Right kidney (tissue), 1 donor: ENCODE measurements around the gene JPH3.

Source experiments
- DNase-seq: peaks from one replicate; pipeline ENCODE4 v3.0.0-alpha.2; 2016

JPH3 gene

GRCh38 chr16:87601401-87601981 lies 817 bp upstream of the JPH3 start:
- no peak for DNase-seq

GRCh38 chr16:87602821-87603683 lies 744 bp downstream of the JPH3 start:
- DNase-seq: peak; percentile 68

GRCh38 chr16:87603684-87604633 lies 1.7 kb downstream of the JPH3 start:
- DNase-seq: no peak

GRCh38 chr16:87604634-87605111 lies 2.4 kb downstream of the JPH3 start:
- DNase-seq: no peak

GRCh38 chr16:87607223-87607622 lies 4.9 kb downstream of the JPH3 start:
- no peak for DNase-seq

GRCh38 chr16:87607871-87608270 lies 5.6 kb downstream of the JPH3 start:
- DNase-seq: no peak

GRCh38 chr16:87608400-87608985 lies 6.2 kb downstream of the JPH3 start:
- DNase-seq: peak; percentile 58

GRCh38 chr16:87610026-87610425 lies 7.7 kb downstream of the JPH3 start:
- no peak for DNase-seq

- DNase-seq: no peak
These were observed 9.1 kb downstream of the JPH3 start for GRCh38 chr16:87611456-87611855.

- DNase-seq: no peak
These were observed 11.7 kb downstream of the JPH3 start for GRCh38 chr16:87613961-87614360.

GRCh38 chr16:87615621-87616041 lies 13.3 kb downstream of the JPH3 start:
- DNase-seq: peak; percentile 7

- DNase-seq: no peak
These were observed 14.2 kb downstream of the JPH3 start for GRCh38 chr16:87616556-87616955.

- no peak for DNase-seq
These were observed 15.9 kb downstream of the JPH3 start for GRCh38 chr16:87618216-87618615.

- no peak for DNase-seq
These were observed 17.3 kb downstream of the JPH3 start for GRCh38 chr16:87619360-87620200.

- no peak for DNase-seq
These were observed 17.8 kb downstream of the JPH3 start for GRCh38 chr16:87620201-87620495.

- no peak for DNase-seq
These were observed 19.2 kb downstream of the JPH3 start for GRCh38 chr16:87621550-87621829.

- DNase-seq: no peak
These were observed 19.8 kb downstream of the JPH3 start for GRCh38 chr16:87621976-87622713.

GRCh38 chr16:87622756-87623319 lies 20.5 kb downstream of the JPH3 start:
- DNase-seq: no peak

GRCh38 chr16:87625241-87625797 lies 23.0 kb downstream of the JPH3 start:
- DNase-seq: no peak

- no peak for DNase-seq
These were observed 24.1 kb downstream of the JPH3 start for GRCh38 chr16:87626401-87626800.
